GM12892 (cell line): ENCODE data around the gene PTF1A.

Experiments used
- POLR2A ChIP-seq: IDR thresholded peaks from 2 replicates; pipeline ENCODE4 v1.6.1; 2011; ENCODE audit warnings: low read depth, low read length, control low read depth
- POLR2AphosphoS5 ChIP-seq: IDR thresholded peaks from 2 replicates; pipeline ENCODE4 v1.6.1; 2011; ENCODE audit warnings: low read depth, low read length, control low read depth
- TAF1 ChIP-seq: IDR thresholded peaks from 2 replicates; pipeline ENCODE4 v1.6.1; 2011; ENCODE audit warnings: low read depth, mild to moderate bottlenecking, control low read depth, low read length, borderline replicate concordance

GRCh38 chr10:23200997-23201652, 9.0 kb downstream of the PTF1A start:
- TF ChIP-seq POLR2A (no peak), POLR2AphosphoS5 (no peak), TAF1 (no peak)
